ENCODE measurements around the gene DNAL4.

Gene DNAL4

GRCh38 chr22:38750638-38751037, 43.3 kb downstream of the DNAL4 start:
- no peak overlapping the region for H3K4me3 ChIP-seq (ENCODE audit: low read depth, low read length)
- TF ChIP-seq, protein P1, sequence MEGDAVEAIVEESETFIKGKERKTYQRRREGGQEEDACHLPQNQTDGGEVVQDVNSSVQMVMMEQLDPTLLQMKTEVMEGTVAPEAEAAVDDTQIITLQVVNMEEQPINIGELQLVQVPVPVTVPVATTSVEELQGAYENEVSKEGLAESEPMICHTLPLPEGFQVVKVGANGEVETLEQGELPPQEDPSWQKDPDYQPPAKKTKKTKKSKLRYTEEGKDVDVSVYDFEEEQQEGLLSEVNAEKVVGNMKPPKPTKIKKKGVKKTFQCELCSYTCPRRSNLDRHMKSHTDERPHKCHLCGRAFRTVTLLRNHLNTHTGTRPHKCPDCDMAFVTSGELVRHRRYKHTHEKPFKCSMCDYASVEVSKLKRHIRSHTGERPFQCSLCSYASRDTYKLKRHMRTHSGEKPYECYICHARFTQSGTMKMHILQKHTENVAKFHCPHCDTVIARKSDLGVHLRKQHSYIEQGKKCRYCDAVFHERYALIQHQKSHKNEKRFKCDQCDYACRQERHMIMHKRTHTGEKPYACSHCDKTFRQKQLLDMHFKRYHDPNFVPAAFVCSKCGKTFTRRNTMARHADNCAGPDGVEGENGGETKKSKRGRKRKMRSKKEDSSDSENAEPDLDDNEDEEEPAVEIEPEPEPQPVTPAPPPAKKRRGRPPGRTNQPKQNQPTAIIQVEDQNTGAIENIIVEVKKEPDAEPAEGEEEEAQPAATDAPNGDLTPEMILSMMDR (IDR thresholded peaks at IDR 0.05; ENCODE audit: borderline replicate concordance, insufficient read depth, low read depth, low read length) = no peak

DNA sequence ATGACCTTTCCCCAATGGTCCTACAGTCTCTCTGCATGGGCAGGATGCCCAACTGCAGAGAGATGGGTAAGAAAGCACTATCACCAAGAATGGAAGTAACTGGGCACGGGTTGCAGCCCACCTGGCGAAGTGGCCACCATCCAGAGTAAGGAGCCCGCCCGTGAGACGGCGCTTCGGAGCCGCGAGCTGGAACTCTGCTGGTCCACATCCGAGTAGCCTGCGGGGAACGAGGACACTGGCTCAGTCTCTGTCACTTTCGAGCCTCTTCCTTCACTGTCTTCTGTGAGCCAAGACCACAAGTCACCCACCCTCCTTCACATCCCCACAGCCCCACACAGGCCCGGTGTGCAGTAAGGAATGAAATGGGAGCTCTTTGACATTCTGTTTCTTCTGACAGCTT, 43.8 kb downstream of the DNAL4 start:
- no peak overlapping the region for H3K4me3 ChIP-seq (ENCODE audit: low read depth, low read length)
- TF ChIP-seq, protein P1 (IDR thresholded peaks at IDR 0.05; ENCODE audit: borderline replicate concordance, insufficient read depth, low read depth, low read length) = no peak

- H3K4me3 ChIP-seq (ENCODE audit: low read depth, low read length) = no peak overlapping the region
- TF ChIP-seq, protein P1 (IDR thresholded peaks at IDR 0.05; ENCODE audit: borderline replicate concordance, insufficient read depth, low read depth, low read length) = no peak
These were observed 45.3 kb downstream of the DNAL4 start for GRCh38 chr22:38748487-38749136.

- no peak overlapping the region for H3K4me3 ChIP-seq (ENCODE audit: low read depth, low read length)
- TF ChIP-seq, protein P1 (IDR thresholded peaks at IDR 0.05; ENCODE audit: borderline replicate concordance, insufficient read depth, low read depth, low read length) = no peak
These were observed 48.1 kb downstream of the DNAL4 start for GRCh38 chr22:38745676-38746460.

DNA sequence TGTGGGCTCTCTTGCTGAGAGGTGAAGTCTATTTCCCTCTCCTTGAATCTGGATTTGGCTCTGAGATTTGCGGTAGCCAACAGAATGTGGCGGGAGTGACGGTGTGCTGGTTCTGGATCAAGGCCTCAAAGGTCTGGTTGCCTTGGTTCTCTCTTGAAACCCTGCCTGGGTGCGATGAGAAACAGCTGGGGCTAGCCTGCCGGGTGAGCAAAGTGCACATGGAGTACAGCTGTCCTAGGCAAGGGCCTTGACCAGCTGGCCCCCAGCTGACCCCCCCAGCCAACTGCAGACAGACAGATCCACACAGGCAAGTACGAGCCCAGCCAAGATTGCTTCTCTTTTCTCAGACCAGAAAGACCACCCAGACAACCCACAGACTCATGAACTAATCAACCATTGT, 49.0 kb downstream of the DNAL4 start:
- no peak overlapping the region for H3K4me3 ChIP-seq (ENCODE audit: low read depth, low read length)
- TF ChIP-seq, protein P1 (IDR thresholded peaks at IDR 0.05; ENCODE audit: borderline replicate concordance, insufficient read depth, low read depth, low read length) = no peak

GRCh38 chr22:38742176-38742942, 51.6 kb downstream of the DNAL4 start:
- TF ChIP-seq, protein P1 (IDR thresholded peaks at IDR 0.05; ENCODE audit: borderline replicate concordance, insufficient read depth, low read depth, low read length) = no peak
- no peak overlapping the region for H3K4me3 ChIP-seq (ENCODE audit: low read depth, low read length)
